CD4-positive, alpha-beta T cell (primary cell): ENCODE measurements around the gene MAP3K8. TPM values are rescaled to one million over a fixed set of nuclear protein-coding genes. Genes with fewer than 3 reads are reported as not detected.

Experiments
- ATAC-seq: fragments of 200-7000 bp; cut with Tn5 transposase; one replicate; pipeline ENCODE4 v1.10.0; 2022; ENCODE audit warnings: mild to moderate bottlenecking; ENCODE audit not compliant: poor library complexity
- CTCF ChIA-PET: fragments of 350-600 bp; sonication (Branson Sonifier 250); formaldehyde crosslinking; loops from one replicate; lab custom pipeline; 2021; ENCODE audit warnings: antibody characterized with exemption, inconsistent platforms; lab: Charles Lee
- POLR2A ChIA-PET: fragments of 350-600 bp; sonication (Branson Sonifier 250); formaldehyde crosslinking; loops from one replicate; lab custom pipeline; 2021; ENCODE audit warnings: antibody characterized with exemption, inconsistent platforms; lab: Charles Lee
- DNase-seq, 14 experiments: peaks; one replicate each; pipeline ENCODE4 v3.0.0-alpha.2; 2013 to 2020; ENCODE audit warnings: mixed read lengths in 2 of 14
- H3K27ac ChIP-seq, 2 donors: one replicate each; pipeline versions ENCODE4 v1.5.1 to v1.7.0; 2013; ENCODE audit warnings: low read length in 2 of 2, low read depth in 1 of 2, mild to moderate bottlenecking in 1 of 2
- H3K27me3 ChIP-seq, 2 experiments: 1 replicate in 1 of 2; 2 replicates in 1 of 2; pipeline versions ENCODE4 v1.6.1 to v1.7.0; 2013; ENCODE audit warnings: low read length in 2 of 2, control low read depth in 1 of 2, mild to moderate bottlenecking in 1 of 2, moderate library complexity in 1 of 2; ENCODE audit not compliant: insufficient read depth in 2 of 2, control insufficient read depth in 1 of 2
- H3K36me3 ChIP-seq: one replicate; pipeline ENCODE4 v1.6.1; 2013; ENCODE audit warnings: low read length, control low read depth; ENCODE audit not compliant: insufficient read depth
- H3K4me1 ChIP-seq: one replicate; pipeline ENCODE4 v1.6.1; 2013; ENCODE audit warnings: low read length, control low read depth; ENCODE audit not compliant: insufficient read depth
- H3K4me3 ChIP-seq: one replicate; pipeline ENCODE4 v1.5.1; 2013; ENCODE audit warnings: mild to moderate bottlenecking, low read length, moderate library complexity
- H3K9me3 ChIP-seq, 2 experiments: 1 replicate in 1 of 2; 2 replicates in 1 of 2; pipeline versions ENCODE4 v1.6.1 to v1.7.0; 2013; ENCODE audit warnings: low read length in 2 of 2, mild to moderate bottlenecking in 2 of 2, control low read depth in 1 of 2, moderate library complexity in 1 of 2; ENCODE audit not compliant: control insufficient read depth in 1 of 2, insufficient read depth in 1 of 2
- H3K27ac Mint-ChIP-seq: one replicate; pipeline ENCODE4 v1.8.0; 2020; ENCODE audit warnings: mixed read lengths
- H3K27me3 Mint-ChIP-seq: one replicate; pipeline ENCODE4 v1.8.0; 2021; ENCODE audit warnings: mixed read lengths
- H3K36me3 Mint-ChIP-seq: one replicate; pipeline ENCODE4 v1.8.0; 2021; ENCODE audit warnings: low read depth, mixed read lengths
- H3K4me1 Mint-ChIP-seq: one replicate; pipeline ENCODE4 v1.8.0; 2021; ENCODE audit warnings: low read depth, mixed read lengths
- H3K4me3 Mint-ChIP-seq: one replicate; pipeline ENCODE4 v1.8.0; 2020; ENCODE audit warnings: mild to moderate bottlenecking, mixed read lengths
- H3K9me3 Mint-ChIP-seq: one replicate; pipeline ENCODE4 v1.8.0; 2020; ENCODE audit warnings: mixed read lengths
- CTCF ChIP-seq: fragments of 200-600 bp; IDR thresholded peaks from one replicate; pipeline ENCODE4 v1.8.0; 2022; ENCODE audit warnings: antibody characterized with exemption, mild to moderate bottlenecking
- intact Hi-C, 2 experiments: fragments of 100-400 bp; cut with DNase I in 1 of 2; cut with micrococcal nuclease in 1 of 2; formaldehyde crosslinking; loops; one replicate each; pipeline versions ENCODE4 v1.15.1 to v1.9.0; 2023 to 2025; cut with DNase I, micrococcal nuclease
- total RNA-seq, 174 experiments: library from RNA in 2 of 174; stranded (reverse) in 2 of 174; gene quantifications; one replicate each; pipeline ENCODE4 v1.2.3 and lab custom pipeline; 2021 to 2026

MAP3K8 gene
- total RNA-seq, 2 experiments from 2014 or later = 27.3 to 28.9 TPM

- Histone ChIP-seq H3K36me3 (no peaks in the 10 kb centered on the region), H3K4me3 (no peak overlapping the region), H3K9me3 (no peaks in the 10 kb centered on the region), H3K27me3 (no peaks in the 10 kb centered on the region), H3K27ac (no peak overlapping the region), H3K4me1 (peaks cover 12% of the 10 kb centered on the region)
- Mint-ChIP-seq H3K9me3 (no peaks in the 10 kb centered on the region), H3K27ac (no peak overlapping the region), H3K4me1 (peaks cover 12% of the 10 kb centered on the region), H3K4me3 (no peak overlapping the region), H3K36me3 (no peaks in the 10 kb centered on the region), H3K27me3 (no peaks in the 10 kb centered on the region)
- TF ChIP-seq CTCF = no peak
- ChIA-PET POLR2A (no interaction called here), CTCF (interaction anchor here (1.1 kb wide), 1 partner anchor 11 kb away, joined by 3 read pairs; no protein-coding TSS in a partner anchor)
- ATAC-seq (no peak), DNase-seq (no peak)
- intact Hi-C loops = no loop called here
These were observed 8.5 kb upstream of the MAP3K8 start for GRCh38 chr10:30425336-30426075.

DNA sequence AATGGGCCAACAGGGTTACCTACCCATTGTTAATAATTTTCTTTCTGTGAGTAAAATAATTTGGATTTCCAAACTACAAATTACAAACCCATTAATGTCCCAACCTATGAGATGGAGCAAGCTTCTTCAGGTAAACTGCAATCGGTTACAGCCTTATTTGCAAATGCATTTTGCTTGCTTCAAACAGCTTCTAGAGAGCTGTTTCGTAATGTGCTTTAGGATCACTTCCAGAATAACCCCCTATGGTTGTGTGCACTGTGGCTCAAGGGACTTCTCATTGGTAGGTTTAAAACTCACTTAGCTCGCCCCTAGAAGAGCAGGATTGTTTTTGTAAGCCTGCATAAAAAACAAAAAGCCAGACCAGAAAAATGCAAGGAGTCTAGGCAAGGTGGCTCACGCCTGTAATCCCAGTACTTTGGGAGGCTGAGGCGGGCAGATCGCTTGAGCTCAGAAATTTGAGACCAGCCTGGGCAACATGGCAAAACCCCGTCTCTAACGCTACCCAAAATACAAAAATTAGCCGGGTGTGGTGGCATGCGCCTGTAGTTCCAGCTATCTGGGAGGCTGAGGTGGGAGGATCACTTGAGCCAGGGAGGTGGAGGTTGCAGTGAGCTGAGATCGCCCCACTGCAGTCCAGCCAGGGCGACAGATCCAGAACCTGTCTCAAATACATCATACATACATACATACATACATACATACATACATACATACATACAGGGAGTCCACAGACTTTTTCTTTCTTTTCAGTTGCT lies 3.3 kb upstream of the MAP3K8 start:
- Mint-ChIP-seq H3K36me3 (no peaks in the 10 kb centered on the region), H3K27ac (no peak overlapping the region), H3K9me3 (no peaks in the 10 kb centered on the region), H3K4me1 (peaks cover 26% of the 10 kb centered on the region), H3K4me3 (peak overlapping the region; percentile 78), H3K27me3 (peaks cover 4% of the 10 kb centered on the region)
- Histone ChIP-seq H3K4me1 (peaks cover 42% of the 10 kb centered on the region), H3K27me3 (no peaks in the 10 kb centered on the region), H3K4me3 (no peak overlapping the region), H3K27ac (no peak overlapping the region), H3K9me3 (no peaks in the 10 kb centered on the region), H3K36me3 (no peaks in the 10 kb centered on the region)
- DNase-seq (no peak), ATAC-seq (no peak)
- intact Hi-C loops = loop anchor here (5.0 kb wide), 2 partner anchors 97 to 102 kb away; no protein-coding TSS in a partner anchor
- POLR2A ChIA-PET = interaction anchor here (1.0 to 1.1 kb wide), 4 partner anchors 11 to 106 kb away, joined by 3 to 4 read pairs (median 3); no protein-coding TSS in a partner anchor
- CTCF ChIA-PET = interaction anchor here (0.6 to 1.3 kb wide), 4 partner anchors 16 to 107 kb away, joined by 3 to 4 read pairs (median 3); no protein-coding TSS in a partner anchor
- TF ChIP-seq CTCF = no peak

DNA sequence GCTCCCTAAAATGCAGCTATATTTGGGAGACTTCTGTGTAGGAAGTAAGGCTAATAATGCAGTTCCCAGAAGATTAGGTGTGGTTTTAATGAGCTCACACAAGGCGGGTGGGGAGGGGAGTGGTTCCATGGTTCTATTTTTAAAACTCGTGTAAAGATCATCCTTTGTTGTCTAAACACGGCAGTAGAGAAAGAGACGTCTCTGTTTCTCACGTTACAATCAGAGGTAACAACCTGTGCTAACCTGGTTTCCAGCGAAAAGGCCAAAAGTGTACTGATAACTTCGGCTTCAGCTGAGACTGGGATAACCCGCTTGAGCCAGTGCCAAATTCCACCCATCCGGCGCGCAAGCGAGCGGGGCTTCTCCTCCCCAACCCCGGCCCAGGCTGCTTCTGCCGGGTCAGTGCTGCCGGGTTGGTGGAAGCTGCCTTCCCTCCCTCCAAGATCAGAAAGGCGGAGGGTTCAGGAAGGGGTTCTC lies 2.5 kb upstream of the MAP3K8 start:
- POLR2A ChIA-PET = interaction anchor here (1.0 to 4.2 kb wide), 3 partner anchors 11 to 98 kb away, joined by 3 to 28 read pairs (median 4); no protein-coding TSS in a partner anchor

More for the DNA sequence above, 2.5 kb upstream of the MAP3K8 start:
- TF ChIP-seq CTCF = no peak
- Mint-ChIP-seq H3K4me3 (peak overlapping the region; percentile 78), H3K9me3 (no peaks in the 10 kb centered on the region), H3K4me1 (peaks cover 33% of the 10 kb centered on the region), H3K36me3 (no peaks in the 10 kb centered on the region), H3K27me3 (peaks cover 4% of the 10 kb centered on the region), H3K27ac (no peak overlapping the region)
- H3K27me3 ChIP-seq = no peaks in the 10 kb centered on the region
- CTCF ChIA-PET = interaction anchor here (0.8 kb wide), 1 partner anchor 98 kb away, joined by 3 read pairs; no protein-coding TSS in a partner anchor
- H3K4me1 ChIP-seq = peaks cover 48% of the 10 kb centered on the region
- no peaks in the 10 kb centered on the region for H3K36me3 ChIP-seq
- DNase-seq (no peak), ATAC-seq (no peak)
- intact Hi-C loops = loop anchor here (5.0 kb wide), 2 partner anchors 96 to 101 kb away; no protein-coding TSS in a partner anchor
- H3K4me3 ChIP-seq = no peak overlapping the region
- no peaks in the 10 kb centered on the region for H3K9me3 ChIP-seq
- no peak overlapping the region for H3K27ac ChIP-seq
